Adrenal gland (tissue), 12 donors: ENCODE results near the gene NBPF3. TPM values are rescaled to one million over a fixed set of nuclear protein-coding genes. Genes with fewer than 3 reads are reported as not detected.
"Not testable (repeated sequence)": the region's sequence is repeated elsewhere in the genome, so short reads cannot be mapped to it uniquely, and the experiment has no call there.

Experiments used
- DNase-seq, 7 donors: peaks; one replicate each; pipeline ENCODE4 v3.0.0-alpha.2; 2019 to 2020
- H3K27ac ChIP-seq, 5 donors: fragments of 200-600 bp; sonication (generic) in 4 of 5; 1 replicate in 3 of 5; 2 replicates in 2 of 5; pipeline versions ENCODE4 v1.5.1 to v1.8.0; 2016 to 2020; ENCODE audit warnings: mild to moderate bottlenecking in 1 of 5
- H3K27me3 ChIP-seq: fragments of 200-600 bp; 2 replicates; pipeline ENCODE4 v1.8.0; 2021
- H3K36me3 ChIP-seq, 2 donors: fragments of 200-600 bp; replicated peaks in 1 of 2; 1 replicate in 1 of 2; 2 replicates in 1 of 2; pipeline versions ENCODE4 v1.5.1 to v1.8.0; 2018 to 2022
- H3K4me1 ChIP-seq, 2 donors: fragments of 200-600 bp; replicated peaks in 1 of 2; 1 replicate in 1 of 2; 2 replicates in 1 of 2; pipeline versions ENCODE4 v1.5.1 to v1.8.0; 2018 to 2021
- H3K4me3 ChIP-seq, 4 donors: fragments of 200-600 bp; sonication (generic) in 3 of 4; one replicate each; pipeline ENCODE4 v1.5.1; 2016 to 2018
- H3K9me3 ChIP-seq, 3 donors: fragments of 200-600 bp; sonication (generic) in 1 of 3; replicated peaks in 1 of 3; 1 replicate in 2 of 3; 2 replicates in 1 of 3; pipeline versions ENCODE4 v1.5.1 to v1.8.0; 2016 to 2021
- CTCF ChIP-seq, 6 experiments: fragments of 450-650 bp in 4 of 6; fragments of 200-600 bp in 2 of 6; sonication (generic) in 1 of 6; IDR thresholded peaks; 1 replicate in 5 of 6; 2 replicates in 1 of 6; pipeline versions ENCODE4 v1.5.1 to v1.8.0; 2016 to 2021; ENCODE audit warnings: antibody characterized with exemption in 6 of 6, mild to moderate bottlenecking in 2 of 6, moderate library complexity in 1 of 6
- POLR2A ChIP-seq, 2 donors: fragments of 450-650 bp; IDR thresholded peaks; one replicate each; pipeline ENCODE4 v1.6.1; 2017; ENCODE audit warnings: antibody characterized with exemption in 2 of 2, mild to moderate bottlenecking in 2 of 2, moderate library complexity in 1 of 2
- WGBS, 4 donors: extraction: QIAGEN DNeasy Blood & Tissue Kit in 2 of 4; methylation state at CpG; one replicate each; pipeline versions ENCODE4 v1.1.5 to v1.1.7; 2013 to 2017; 5-methylcytosine and 5-hydroxymethylcytosine counted together
- intact Hi-C, 2 donors: fragments of 100-400 bp; cut with DNase I; formaldehyde crosslinking; loops; one replicate each; pipeline versions ENCODE4 v1.14.1 to v1.15.0; 2022 to 2023
- polyA plus RNA-seq, 3 donors: library from polyadenylated mRNA; stranded (reverse); fragments of 200-250 nt in 2 of 3; fragments of 350-450 nt in 1 of 3; fragmentation: Illumina TruSeq in 1 of 3; extraction: RNeasy Lipid Tissue Mini Kit (QIAGEN cat#74804) in 1 of 3; gene quantifications; one replicate each; pipeline ENCODE4 v1.2.3, GENCODE V29; 2013 to 2014
- total RNA-seq, 9 donors: library from RNA; depleted of rRNA in 4 of 9; stranded (reverse); fragments of >200 nt in 4 of 9; fragments of 120-200 nt in 1 of 9; fragmentation: NEBNext Ultra II Directional in 1 of 9; extraction: Animal tissue kit (Norgen Biotek cat#: 25700) in 1 of 9; gene quantifications; one replicate each; pipeline versions ENCODE4 v1.1.0 to v1.2.4, GENCODE V29; 2013 to 2023
- donor health status: healthy with polysubstance abuse.
- donor health status: Bipolar disorder and iron deficiency.
- donor health status: DM: yes; HTN: yes; CAD: no.
- donor health status: DM: no; HTN: no; CAD: no.
- donor health status: DM: no; HTN: no; CAD: no.
- donor health status: DM: yes; HTN: yes; CAD: no.

Gene NBPF3
- total and polyA plus RNA-seq, 12 donors = 1.3 to 18.0 (median 12.5) TPM

GRCh38 chr1:21468599-21468998 lies 28.7 kb downstream of the NBPF3 start:
- intact Hi-C loops = no loop called here
- DNase-seq = peak in 1 of 7 donors; percentile 10
- 55 to 66% (median 63%) methylated on average over 10 of the region's 10 CpGs for WGBS, 4 donors
- no peak overlapping the region for H3K27ac ChIP-seq
- H3K36me3 ChIP-seq = no peaks in the 10 kb centered on the region
- no peak for TF ChIP-seq POLR2A (IDR thresholded peaks at IDR 0.05)
- peak in 3 of 6 experiments; percentile 7 to 18 (median 16) for TF ChIP-seq CTCF (IDR thresholded peaks at IDR 0.05)
- no peak overlapping the region for H3K4me3 ChIP-seq
- H3K9me3 ChIP-seq = no peaks in the 10 kb centered on the region
- H3K27me3 ChIP-seq = no peaks in the 10 kb centered on the region
- no peaks in the 10 kb centered on the region for H3K4me1 ChIP-seq

GRCh38 chr1:21469581-21469980 lies 29.6 kb downstream of the NBPF3 start:
- no peaks in the 10 kb centered on the region for H3K4me1 ChIP-seq
- 85 to 90% (median 90%) methylated on average over 7 to 9 of the region's 9 CpGs for WGBS, 4 donors
- H3K4me3 ChIP-seq = no peak overlapping the region
- no peak for DNase-seq
- H3K9me3 ChIP-seq = no peaks in the 10 kb centered on the region
- H3K27me3 ChIP-seq = no peaks in the 10 kb centered on the region
- TF ChIP-seq CTCF (IDR thresholded peaks at IDR 0.05) = no peak
- TF ChIP-seq POLR2A (IDR thresholded peaks at IDR 0.05) = no peak
- H3K27ac ChIP-seq = no peak overlapping the region
- no peaks in the 10 kb centered on the region for H3K36me3 ChIP-seq
- intact Hi-C loops = no loop called here

GRCh38 chr1:21472861-21473260 lies 32.9 kb downstream of the NBPF3 start:
- WGBS, 4 donors = 72 to 95% (median 91%) methylated on average over 5 of the region's 5 CpGs
- Histone ChIP-seq H3K27me3 (no peaks in the 10 kb centered on the region), H3K9me3 (no peaks in the 10 kb centered on the region), H3K36me3 (peaks cover 0 to 6% of the 10 kb centered on the region in 2 donors), H3K27ac (no peak overlapping the region), H3K4me1 (no peaks in the 10 kb centered on the region), H3K4me3 (no peak overlapping the region)
- TF ChIP-seq CTCF (IDR thresholded peaks at IDR 0.05) = no peak
- no peak for TF ChIP-seq POLR2A (IDR thresholded peaks at IDR 0.05)
- DNase-seq = no peak
- intact Hi-C loops = no loop called here

- Histone ChIP-seq H3K27ac (no peak overlapping the region), H3K4me3 (no peak overlapping the region), H3K27me3 (no peaks in the 10 kb centered on the region), H3K9me3 (no peaks in the 10 kb centered on the region), H3K36me3 (peaks cover 0 to 20% of the 10 kb centered on the region in 2 donors), H3K4me1 (no peaks in the 10 kb centered on the region)
- WGBS, 4 donors = 84 to 93% (median 91%) methylated on average over 2 to 6 of the region's 6 CpGs
- no peak for DNase-seq
- intact Hi-C loops = no loop called here
- no peak for TF ChIP-seq CTCF (IDR thresholded peaks at IDR 0.05)
- TF ChIP-seq POLR2A (IDR thresholded peaks at IDR 0.05) = no peak
Observed at GRCh38 chr1:21478356-21478755, 38.4 kb downstream of the NBPF3 start.

- intact Hi-C loops, H3K27ac ChIP-seq, H3K27me3 ChIP-seq, DNase-seq, H3K36me3 ChIP-seq, H3K9me3 ChIP-seq, H3K4me1 ChIP-seq, H3K4me3 ChIP-seq: not testable (repeated sequence)
- WGBS, 4 donors = 94 to 99% methylated on average over 3 to 4 of the region's 4 CpGs; no CpG with 5 or more reads in 2 of the 4 donors
Observed at GRCh38 chr1:21483881-21484280, 43.9 kb downstream of the NBPF3 start.
